Fibroblast of pulmonary artery (primary cell): ENCODE data around the gene IL2RA.

Experiments used
- DNase-seq: peaks from one replicate; pipeline ENCODE4 v3.0.0-alpha.2; 2010; ENCODE audit warnings: low read depth
- H3K4me3 ChIP-seq: replicated peaks from 2 replicates; pipeline ENCODE4 v1.5.1; 2011; ENCODE audit warnings: low read depth, mild to moderate bottlenecking, control low read depth, low read length, moderate library complexity
- TF ChIP-seq, protein P1 (sequence below): IDR thresholded peaks from 2 replicates; pipeline ENCODE4 v1.5.1; 2011; ENCODE audit warnings: mild to moderate bottlenecking, control low read depth, low read length, inconsistent platforms; ENCODE audit errors: missing control alignments

The IL2RA gene

DNA sequence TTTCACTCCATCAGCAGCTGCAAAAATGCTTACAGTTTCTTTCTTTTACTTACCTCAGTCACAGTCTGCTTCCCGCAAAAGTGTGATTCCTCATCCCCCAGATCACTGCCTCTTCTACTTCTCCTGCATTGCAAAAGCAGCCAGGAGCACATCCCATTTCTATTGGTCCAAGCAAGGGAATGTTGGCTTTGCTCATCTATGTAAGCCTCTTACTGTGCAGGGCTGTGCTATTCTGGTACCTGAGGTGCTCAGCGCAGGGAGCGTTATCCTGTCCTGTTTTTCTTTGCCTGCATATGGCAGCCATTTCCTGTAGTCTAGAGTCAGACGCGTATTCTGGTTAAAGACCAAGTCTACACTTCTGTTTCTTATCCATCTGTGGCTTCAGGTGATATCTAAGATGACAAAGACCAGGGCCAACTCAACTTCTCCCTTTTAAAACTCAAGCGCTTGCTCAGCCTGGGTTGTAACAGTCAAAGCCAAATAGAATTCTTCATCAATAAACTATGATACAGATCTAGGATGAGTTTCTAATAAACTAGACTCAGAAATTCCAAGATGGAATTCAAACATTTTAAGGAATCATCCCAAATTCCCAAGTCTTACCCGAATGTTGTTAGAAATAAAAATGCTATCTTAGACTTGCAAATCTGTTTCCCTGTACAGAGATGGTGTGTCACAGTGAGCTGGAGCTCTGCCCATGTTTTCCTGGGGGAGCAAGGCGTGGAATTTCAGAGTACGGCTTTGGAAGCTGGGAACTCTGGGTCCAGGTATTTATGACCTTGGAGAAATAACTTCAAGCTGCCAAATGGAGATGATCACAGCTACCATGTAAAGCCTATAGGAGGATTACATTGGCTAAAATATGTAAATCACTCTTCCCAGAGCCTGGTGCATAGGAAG, 20.6 kb upstream of the IL2RA start:
- no peak overlapping the region for H3K4me3 ChIP-seq
- TF ChIP-seq, protein P1, sequence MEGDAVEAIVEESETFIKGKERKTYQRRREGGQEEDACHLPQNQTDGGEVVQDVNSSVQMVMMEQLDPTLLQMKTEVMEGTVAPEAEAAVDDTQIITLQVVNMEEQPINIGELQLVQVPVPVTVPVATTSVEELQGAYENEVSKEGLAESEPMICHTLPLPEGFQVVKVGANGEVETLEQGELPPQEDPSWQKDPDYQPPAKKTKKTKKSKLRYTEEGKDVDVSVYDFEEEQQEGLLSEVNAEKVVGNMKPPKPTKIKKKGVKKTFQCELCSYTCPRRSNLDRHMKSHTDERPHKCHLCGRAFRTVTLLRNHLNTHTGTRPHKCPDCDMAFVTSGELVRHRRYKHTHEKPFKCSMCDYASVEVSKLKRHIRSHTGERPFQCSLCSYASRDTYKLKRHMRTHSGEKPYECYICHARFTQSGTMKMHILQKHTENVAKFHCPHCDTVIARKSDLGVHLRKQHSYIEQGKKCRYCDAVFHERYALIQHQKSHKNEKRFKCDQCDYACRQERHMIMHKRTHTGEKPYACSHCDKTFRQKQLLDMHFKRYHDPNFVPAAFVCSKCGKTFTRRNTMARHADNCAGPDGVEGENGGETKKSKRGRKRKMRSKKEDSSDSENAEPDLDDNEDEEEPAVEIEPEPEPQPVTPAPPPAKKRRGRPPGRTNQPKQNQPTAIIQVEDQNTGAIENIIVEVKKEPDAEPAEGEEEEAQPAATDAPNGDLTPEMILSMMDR: no peak
- no peak for DNase-seq

DNA sequence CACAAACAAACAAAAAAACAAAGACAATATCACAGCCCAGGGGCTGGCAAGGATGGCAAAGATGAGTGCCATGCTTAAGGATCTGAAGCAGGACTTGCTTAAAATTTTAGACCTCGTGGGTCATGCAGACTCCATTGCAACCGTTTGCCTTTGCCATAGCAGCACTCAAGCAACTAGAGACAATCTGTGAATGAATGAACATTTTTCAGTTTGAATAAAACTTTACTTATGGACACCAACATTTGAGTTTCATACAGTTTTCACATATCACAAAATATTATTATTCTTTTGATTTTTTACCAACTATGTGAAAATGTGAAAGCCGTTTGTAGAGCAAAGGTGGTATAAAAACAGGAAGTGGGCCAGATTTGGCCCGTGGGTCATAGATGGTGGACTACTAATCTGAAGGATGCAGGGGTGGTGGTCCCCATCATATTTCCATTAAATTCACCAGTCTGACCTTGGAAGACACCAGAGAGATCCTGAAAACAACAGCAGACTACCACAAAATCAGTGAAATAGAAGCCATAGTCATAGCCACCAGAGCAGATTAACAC, 18.3 kb upstream of the IL2RA start:
- DNase-seq: no peak
- TF ChIP-seq, protein P1: no peak
- no peak overlapping the region for H3K4me3 ChIP-seq

GRCh38 chr10:6079044-6079443, 16.9 kb upstream of the IL2RA start:
- no peak overlapping the region for H3K4me3 ChIP-seq
- TF ChIP-seq, protein P1: no peak
- no peak for DNase-seq

DNA sequence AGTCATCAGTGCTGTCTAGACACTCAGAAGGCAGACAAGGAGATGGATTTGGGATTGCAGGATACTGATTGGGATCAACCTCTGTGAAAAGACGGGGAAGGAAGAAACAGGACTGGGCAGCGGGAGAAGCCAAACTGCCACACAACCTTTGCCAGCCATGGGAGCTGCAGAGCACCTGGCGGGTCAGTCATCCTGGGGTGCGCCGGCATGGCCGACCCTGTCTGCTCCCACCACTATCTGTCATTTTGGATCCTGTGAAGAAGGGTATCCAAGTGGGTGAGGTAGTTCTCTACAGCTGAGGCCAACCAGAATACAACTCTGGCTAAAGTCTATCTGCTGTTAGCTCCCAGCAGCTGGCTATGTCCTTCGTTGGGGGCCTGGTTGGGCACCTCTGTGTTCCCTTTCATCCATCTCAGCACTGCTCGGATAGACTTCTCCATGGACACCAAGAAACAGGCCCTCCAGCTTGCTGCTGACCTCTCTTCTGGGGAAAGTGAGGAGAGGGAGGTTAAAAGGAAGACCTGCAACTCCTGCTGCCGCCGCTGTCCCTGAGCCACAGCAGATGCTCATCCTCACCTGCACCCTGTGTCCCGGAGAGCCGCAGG, 15.0 kb upstream of the IL2RA start:
- TF ChIP-seq, protein P1: no peak
- no peak for DNase-seq
- H3K4me3 ChIP-seq: no peak overlapping the region

DNA sequence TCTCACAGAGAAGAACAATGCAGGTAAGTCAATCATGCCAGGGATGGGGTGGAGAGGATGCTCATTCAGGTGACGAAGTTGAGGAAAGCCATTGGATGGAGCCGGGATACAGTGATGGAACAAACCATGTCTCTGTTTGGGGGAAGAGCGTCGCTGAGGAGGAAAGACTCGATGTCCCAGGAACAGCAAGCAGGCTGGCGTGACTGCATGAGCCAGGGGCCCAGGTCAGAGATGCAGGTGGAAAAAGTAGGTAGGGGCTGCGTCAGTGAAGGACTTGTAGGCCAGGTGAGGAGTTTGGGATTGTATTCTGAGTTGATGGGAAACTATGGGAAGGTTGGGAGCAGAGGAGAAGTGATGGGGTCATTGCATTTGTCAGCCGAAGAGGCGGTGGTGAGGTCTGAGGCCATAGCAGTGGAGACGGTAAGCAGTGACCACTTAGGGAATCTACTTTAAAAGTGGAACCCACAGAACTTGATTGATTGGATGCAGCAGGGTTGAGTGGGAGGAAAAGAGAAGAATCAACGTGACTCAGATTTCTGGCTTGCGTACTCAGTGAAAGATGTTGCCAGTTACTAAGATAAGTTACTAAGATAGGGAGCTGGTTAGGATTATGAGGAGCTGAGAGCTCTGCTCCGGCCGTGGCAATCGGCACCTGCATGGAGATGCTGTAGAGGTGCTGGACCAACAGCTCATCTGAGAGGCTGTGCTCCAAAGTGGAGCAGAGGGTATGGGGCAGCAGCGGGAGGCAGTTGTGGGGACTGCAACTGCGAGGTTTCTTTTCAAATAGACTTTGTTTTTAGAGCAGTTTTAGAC, 12.5 kb upstream of the IL2RA start:
- DNase-seq: peak; percentile 78
- no peak overlapping the region for H3K4me3 ChIP-seq
- TF ChIP-seq, protein P1: no peak

- TF ChIP-seq, protein P1: no peak
- no peak for DNase-seq
- no peak overlapping the region for H3K4me3 ChIP-seq
These were observed 10.2 kb upstream of the IL2RA start for GRCh38 chr10:6072215-6072934.
